GM21529 (cell line): ENCODE measurements around the gene CSPG4.
"Not testable (repeated sequence)": the region's sequence is repeated elsewhere in the genome, so short reads cannot be mapped to it uniquely, and the experiment has no call there.

ENCODE experiments used
- ATAC-seq: cut with Tn5 transposase; IDR thresholded peaks from one replicate; pipeline ENCODE4 v1.9.1; 2021; ENCODE audit not compliant: unreplicated experiment

CSPG4 gene

GRCh38 chr15:75738647-75739325 is 26.1 kb upstream of the CSPG4 start:
- peak; percentile 96 for ATAC-seq

- ATAC-seq = peak; percentile 8
Observed at GRCh38 chr15:75738014-75738646, 25.5 kb upstream of the CSPG4 start.

- ATAC-seq = not testable (repeated sequence)
Observed at GRCh38 chr15:75737116-75738013, 24.7 kb upstream of the CSPG4 start.

DNA sequence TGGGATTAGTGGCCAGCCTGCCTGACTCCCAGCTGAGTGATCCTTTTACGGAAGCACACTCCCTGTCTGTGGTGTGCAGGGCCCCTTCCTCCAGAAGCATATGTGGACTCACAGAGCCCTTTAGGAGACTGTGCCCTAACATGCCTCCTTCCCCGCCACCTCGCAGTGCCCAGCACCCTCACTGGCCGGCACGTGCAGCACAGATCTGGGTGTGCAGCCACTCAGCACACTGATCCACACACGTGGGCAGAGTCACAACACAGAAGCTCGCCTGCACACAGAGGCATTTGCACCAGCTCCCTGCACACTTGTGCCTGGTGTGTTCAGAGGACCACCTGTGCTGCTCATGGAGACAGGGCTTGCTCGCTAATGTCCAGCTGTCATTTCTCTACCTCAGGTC is 23.6 kb upstream of the CSPG4 start:
- no peak for ATAC-seq

DNA sequence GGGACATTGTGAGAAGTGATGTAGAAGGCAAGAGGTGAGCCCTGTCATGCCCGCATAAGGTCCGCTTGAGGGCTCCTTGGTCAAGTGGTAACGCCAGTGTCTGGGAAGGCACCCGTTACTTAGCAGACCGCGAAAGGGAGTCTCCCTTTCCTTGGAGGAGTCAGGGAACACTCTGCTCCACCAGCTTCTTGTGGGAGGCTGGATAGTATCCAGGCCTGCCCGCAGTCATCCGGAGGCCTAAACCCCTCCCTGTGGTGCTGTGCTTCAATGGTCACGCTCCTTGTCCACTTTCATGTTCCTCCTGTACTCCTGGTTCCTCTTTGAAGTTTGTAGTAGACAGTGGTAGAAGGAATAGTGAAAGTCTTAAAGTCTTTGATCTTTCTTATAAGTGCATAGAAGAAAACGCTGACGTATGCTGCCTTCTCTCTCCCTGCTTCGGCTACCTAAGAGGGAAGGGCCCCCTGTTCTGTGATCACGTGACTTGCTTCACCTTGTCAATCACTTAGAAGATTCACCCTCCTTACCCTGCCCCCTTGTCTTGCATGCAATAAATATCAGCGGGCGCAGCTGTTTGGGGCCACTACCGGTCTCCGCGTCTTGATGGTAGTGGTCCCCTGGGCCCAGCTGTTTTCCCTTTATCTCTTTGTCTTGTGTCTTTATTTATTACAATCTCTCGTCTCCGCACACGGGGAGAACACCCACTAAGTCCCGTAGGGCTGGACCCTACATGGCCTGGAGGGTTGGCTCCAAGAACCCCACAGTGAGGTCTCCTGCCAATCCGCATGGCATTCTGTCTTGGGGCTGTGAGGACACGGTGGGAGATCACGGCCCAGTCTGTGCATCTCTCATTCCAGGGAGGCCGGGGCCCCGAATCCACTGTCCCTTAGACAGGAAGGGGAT is 22.5 kb upstream of the CSPG4 start:
- not testable (repeated sequence) for ATAC-seq

DNA sequence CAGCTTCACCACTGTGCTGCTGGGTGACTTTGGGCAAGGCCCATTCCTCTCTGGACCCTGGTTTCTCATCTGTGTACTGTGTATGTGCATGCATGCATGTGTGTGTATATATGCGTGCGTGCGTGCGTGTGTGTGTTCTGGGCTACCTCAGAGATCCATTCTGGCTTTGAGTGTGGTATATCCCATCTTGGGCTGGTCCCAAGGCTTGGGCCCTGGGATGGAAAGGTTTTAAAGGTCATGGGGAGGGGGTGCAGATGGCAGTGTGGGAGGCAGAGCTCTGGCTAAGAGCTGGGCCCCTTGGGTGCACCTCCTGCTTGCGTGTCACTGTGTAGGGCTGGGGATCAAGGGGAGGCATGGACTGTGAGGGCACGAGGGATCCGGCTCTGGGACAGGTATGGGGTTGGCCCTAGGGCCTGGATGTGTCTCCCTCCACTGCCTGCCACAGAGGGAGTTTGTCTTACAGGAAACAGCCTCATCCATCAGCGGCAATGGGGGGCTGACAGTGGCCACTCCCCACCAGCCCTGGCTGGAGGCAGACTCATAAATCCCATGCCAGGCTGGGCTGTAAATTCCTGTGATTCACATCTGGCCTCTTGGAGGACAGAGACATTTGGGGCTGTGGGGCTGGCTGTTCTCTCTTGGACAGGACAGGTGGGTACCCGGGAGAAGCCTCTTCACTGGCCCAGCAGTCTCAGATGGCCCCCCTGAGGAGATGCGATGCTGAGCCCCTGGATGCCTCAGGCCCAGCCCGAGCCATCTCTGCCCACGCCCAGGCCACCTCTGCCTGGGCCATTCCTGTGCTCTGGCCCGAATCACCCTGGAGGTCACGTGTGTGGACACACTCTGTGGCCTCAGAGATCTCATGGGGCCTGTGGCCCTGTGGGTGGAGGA is 21.4 kb upstream of the CSPG4 start:
- ATAC-seq = no peak

DNA sequence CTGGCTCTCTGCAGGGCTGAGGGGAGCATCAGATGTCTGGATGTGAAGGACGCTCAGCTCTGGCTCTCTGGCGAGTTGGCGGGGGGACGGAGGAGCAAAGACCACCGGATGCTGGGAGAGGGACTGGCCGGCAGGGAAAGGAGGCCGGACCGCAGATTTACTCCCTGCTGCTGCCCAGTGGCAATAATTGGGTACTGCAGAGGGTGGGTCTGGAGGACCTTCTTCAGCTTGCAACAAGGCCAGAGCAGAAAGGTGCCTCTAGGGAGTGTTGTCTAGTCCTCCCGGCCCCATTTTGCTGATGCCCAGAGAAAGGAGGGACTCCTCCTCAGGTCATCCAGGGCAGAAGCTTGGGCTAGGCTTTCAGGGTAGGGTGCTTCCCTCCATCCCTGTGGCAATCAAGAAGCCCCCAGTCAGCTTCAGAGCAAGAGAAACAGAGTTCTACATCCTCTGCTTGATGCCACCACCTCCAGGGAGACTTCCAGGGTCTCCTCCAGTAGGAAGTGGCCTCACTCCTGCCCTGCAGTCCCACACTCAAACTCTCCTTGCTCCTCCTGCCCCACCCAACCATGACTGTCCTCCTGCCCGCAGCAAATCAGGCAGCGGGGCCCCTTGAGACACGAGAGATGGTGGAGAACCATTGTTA is 20.3 kb upstream of the CSPG4 start:
- no peak for ATAC-seq

GRCh38 chr15:75732177-75732808 is 19.6 kb upstream of the CSPG4 start:
- ATAC-seq = no peak

- no peak for ATAC-seq
Observed at GRCh38 chr15:75731248-75732151, 18.9 kb upstream of the CSPG4 start.

DNA sequence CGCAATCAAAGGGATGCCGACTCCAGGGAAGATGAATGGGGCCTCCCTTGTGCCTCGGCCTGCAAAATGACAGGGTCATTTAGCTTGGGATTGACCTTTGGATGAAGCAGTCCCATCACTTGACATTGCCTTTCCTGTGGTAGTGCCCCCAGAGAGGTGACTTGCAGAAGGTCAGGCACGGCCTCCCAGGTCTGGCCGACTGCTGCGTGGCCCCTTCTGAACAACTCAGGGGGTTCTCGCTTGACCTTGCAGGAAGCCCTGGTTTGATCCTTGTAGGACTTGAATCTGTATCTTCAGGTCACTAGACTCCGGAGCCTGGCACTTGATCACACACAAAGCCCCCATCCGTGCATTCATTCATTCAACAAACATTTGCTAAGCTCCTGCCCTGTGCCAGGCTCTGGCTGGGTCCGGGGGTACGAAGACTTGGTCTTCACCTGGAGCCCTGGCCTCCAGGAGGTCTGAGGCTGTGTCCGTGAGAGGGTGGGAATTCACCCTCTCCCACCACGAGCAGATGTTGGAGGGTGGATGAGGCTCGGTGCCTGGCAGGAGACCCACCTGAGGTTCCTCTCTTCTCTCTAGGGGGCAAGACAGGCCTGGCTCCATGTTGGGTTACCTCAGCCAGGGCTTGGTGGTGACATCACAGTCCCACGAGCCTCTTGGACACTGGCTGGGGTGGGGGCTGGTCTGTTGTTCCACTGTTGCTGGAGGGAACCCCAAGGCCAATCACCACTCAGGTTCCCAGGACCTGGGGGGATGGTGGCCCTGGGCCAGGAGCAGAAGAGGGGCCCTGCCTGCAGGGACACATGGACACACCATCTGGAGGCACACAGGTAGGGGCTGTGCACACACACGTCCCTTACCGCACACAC is 18.0 kb upstream of the CSPG4 start:
- not testable (repeated sequence) for ATAC-seq

DNA sequence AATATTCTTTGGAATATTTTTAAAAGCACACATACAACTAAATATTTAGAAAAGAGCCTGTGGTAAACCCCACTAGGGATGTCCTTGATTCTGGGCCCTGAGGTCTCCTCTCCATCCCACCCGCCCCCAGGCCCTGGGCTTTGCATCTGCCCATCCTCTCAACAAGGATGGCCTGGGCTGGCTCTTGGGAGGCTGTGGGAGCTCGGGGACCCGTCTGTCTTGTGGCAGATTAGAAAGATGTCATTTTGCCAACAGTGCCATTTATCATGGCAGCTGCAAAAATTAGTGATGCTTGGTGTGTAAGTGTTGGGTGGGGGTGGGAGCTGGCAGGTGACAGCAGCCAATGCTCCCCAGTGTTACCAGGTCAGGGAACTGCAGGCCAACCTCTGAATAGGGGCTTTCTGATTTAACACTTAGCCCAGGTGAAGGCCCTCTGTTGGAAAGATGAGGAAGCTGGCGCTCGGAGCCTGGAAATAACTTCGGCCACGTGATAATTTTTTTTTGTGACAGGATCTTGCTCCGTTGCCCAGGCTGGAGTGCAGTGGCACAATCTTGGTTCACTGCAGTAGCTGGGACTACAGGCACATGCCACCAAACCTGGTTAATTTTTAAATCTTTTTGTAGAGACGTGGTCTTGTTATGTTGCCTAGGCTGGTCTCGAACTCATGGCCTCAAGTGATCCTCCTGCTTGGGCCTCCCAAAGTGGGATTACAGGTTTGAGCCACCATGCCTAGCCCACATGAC is 16.9 kb upstream of the CSPG4 start:
- no peak for ATAC-seq

DNA sequence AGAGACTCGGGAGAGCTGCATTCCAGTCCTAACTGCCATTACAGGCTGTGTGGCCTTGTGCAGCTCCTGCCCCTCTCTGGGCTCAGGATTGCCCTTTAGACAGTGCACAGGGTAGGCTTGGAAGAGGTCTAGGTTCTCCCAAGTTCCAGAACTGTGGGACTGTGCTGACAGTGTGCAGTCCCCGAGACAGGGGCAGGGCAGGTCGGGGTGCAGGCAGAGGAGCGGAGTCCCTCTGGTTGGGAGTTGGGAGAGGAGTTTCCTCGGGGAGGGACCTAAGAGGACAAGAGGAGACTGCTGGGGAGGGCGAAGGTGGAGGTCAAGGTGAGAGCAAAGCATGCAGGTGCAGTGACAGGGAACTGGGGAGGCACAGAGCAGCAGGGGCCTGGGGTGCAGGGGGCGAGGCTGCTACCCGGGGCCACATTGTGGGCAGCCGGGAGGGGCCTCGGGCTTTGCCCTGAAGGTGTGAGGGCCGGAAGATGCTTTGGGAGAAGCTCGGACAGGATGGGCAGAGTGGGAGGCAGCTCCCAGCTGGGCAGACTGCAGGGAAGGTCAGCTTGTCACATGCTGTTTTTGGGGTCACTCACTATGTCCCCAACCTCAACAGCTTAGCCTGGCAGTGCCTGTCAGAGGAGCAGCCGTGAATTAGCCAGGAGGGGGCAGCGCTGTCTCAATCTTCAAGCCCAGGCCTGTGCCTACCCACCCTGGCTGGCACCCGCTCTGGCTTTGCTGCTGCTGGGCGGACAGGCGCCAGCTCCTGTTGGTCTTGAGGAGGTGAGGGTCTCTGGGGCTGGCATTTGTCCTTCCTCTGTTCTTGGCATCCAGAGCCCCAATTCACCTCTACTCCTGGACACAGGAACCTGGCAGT is 15.4 kb upstream of the CSPG4 start:
- ATAC-seq = no peak

- no peak for ATAC-seq
Observed at GRCh38 chr15:75727031-75727531, 14.4 kb upstream of the CSPG4 start.

DNA sequence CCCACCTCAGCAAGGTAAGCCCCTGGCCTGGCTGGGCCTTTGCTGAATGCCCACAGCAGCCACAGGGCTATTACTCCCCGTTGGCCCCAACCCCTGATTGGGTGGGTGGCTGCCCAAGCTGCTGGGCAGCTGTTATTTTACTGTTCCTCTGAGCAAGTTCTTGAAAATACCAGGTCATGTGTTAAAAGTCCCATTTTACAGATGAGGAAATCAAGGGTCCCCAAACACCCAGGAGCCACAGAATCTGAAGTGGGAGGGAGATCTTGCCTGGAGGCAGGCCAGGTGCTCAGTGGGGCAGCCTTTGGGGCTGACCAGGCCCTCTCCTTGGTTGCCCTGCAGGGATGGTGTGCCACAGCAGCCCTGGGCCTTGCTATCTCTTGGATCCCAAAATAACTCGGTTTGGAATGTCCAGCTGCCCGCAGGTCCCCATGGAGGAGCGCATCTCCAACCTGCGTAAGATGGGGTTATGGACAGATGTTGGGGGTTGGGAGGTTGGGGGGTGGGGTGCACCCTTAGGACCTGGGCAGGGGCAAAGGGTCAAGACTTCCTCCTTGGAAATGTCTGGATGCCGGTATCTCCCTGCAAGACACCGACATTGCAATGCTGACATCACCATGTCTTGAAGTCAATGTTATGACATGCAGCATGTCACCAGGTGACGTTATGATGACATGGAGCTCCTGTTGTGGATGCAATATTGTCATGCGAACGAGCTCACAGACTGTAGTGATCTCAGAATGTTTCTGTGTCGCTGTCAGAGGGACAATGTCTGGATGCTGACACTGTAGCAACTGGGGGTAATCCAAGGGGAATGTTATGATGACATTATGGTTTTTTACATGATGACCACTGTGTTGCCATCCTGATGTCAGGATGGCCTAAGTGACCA is 13.3 kb upstream of the CSPG4 start:
- ATAC-seq = no peak
